GM23338 (cell line): ENCODE data around the gene SFMBT2. TPM values are rescaled to one million over a fixed set of nuclear protein-coding genes. Genes with fewer than 3 reads are reported as not detected.

ENCODE experiments used
- ATAC-seq: fragments of 200-7000 bp; cut with Tn5 transposase; 3 replicates; pipeline ENCODE4 v1.9.1; 2020
- DNase-seq: peaks from one replicate; pipeline ENCODE4 v3.0.0-alpha.2; 2015; ENCODE audit warnings: low spot score
- H2AFZ ChIP-seq: fragments of 200-600 bp; sonication (generic); 2 replicates; pipeline ENCODE4 v1.8.0; 2016; ENCODE audit warnings: antibody characterized with exemption, mild to moderate bottlenecking, moderate library complexity
- H3F3A ChIP-seq: fragments of 200-600 bp; sonication (generic); replicated peaks from 2 replicates; pipeline ENCODE4 v1.8.0; 2017; ENCODE audit warnings: antibody characterized with exemption, mixed run types, low read depth
- H3K27ac ChIP-seq: fragments of 200-600 bp; sonication (generic); 2 replicates; pipeline ENCODE4 v1.6.1; 2016; ENCODE audit warnings: low read depth
- H3K27me3 ChIP-seq: fragments of 200-600 bp; sonication (generic); 2 replicates; pipeline ENCODE4 v1.8.0; 2016; ENCODE audit warnings: mild to moderate bottlenecking, mixed run types, moderate library complexity; ENCODE audit not compliant: insufficient read depth
- H3K36me3 ChIP-seq: fragments of 200-600 bp; sonication (generic); 2 replicates; pipeline ENCODE4 v1.8.0; 2016; ENCODE audit warnings: mild to moderate bottlenecking; ENCODE audit not compliant: insufficient read depth
- H3K4me1 ChIP-seq: fragments of 200-600 bp; sonication (generic); 2 replicates; pipeline ENCODE4 v1.8.0; 2016; ENCODE audit warnings: mild to moderate bottlenecking, moderate library complexity; ENCODE audit not compliant: insufficient read depth
- H3K4me2 ChIP-seq: fragments of 200-600 bp; sonication (generic); 2 replicates; pipeline ENCODE4 v1.7.1; 2017; ENCODE audit warnings: mixed run types
- H3K4me3 ChIP-seq: fragments of 200-600 bp; sonication (generic); 2 replicates; pipeline ENCODE4 v1.6.1; 2016; ENCODE audit warnings: mixed run types
- H3K79me2 ChIP-seq: fragments of 200-600 bp; sonication (generic); replicated peaks from 2 replicates; pipeline ENCODE4 v1.8.0; 2017; ENCODE audit warnings: mild to moderate bottlenecking; ENCODE audit not compliant: insufficient read depth
- H3K9me2 ChIP-seq: fragments of 200-600 bp; sonication (generic); 2 replicates; pipeline ENCODE4 v1.8.0; 2017; ENCODE audit not compliant: insufficient read depth
- H4K20me1 ChIP-seq: fragments of 200-600 bp; sonication (generic); replicated peaks from 2 replicates; pipeline ENCODE4 v1.8.0; 2017; ENCODE audit warnings: mild to moderate bottlenecking; ENCODE audit not compliant: insufficient read depth
- H3K27ac Mint-ChIP-seq: 2 replicates; pipeline ENCODE4 v1.8.0; 2020; ENCODE audit warnings: inconsistent platforms, mild to moderate bottlenecking, moderate library complexity, mixed read lengths
- H3K27me3 Mint-ChIP-seq: 3 replicates; pipeline ENCODE4 v1.8.0; 2022; ENCODE audit warnings: low read depth, mild to moderate bottlenecking, moderate library complexity, mixed read lengths, inconsistent platforms; ENCODE audit not compliant: insufficient read depth, poor library complexity
- H3K36me3 Mint-ChIP-seq: 3 replicates; pipeline ENCODE4 v1.8.0; 2021; ENCODE audit warnings: low read depth, mild to moderate bottlenecking, inconsistent platforms, moderate library complexity, mixed read lengths
- H3K4me1 Mint-ChIP-seq: 3 replicates; pipeline ENCODE4 v1.8.0; 2020; ENCODE audit warnings: mild to moderate bottlenecking, inconsistent platforms, mixed read lengths
- H3K4me3 Mint-ChIP-seq: 3 replicates; pipeline ENCODE4 v1.8.0; 2021; ENCODE audit warnings: moderate library complexity, mild to moderate bottlenecking, inconsistent platforms, mixed read lengths
- H3K9me3 Mint-ChIP-seq: 3 replicates; pipeline ENCODE4 v1.8.0; 2020; ENCODE audit warnings: moderate library complexity, mild to moderate bottlenecking, inconsistent platforms, mixed read lengths
- CREB1 ChIP-seq: fragments of 250-450 bp; sonication (Bioruptor Pico); IDR thresholded peaks from 2 replicates; pipeline ENCODE4 v1.5.0; 2020; ENCODE audit warnings: low read depth, mild to moderate bottlenecking, moderate library complexity
- EZH2 ChIP-seq: fragments of 200-600 bp; sonication (generic); IDR thresholded peaks from one replicate; pipeline ENCODE4 v1.8.0; 2017; ENCODE audit warnings: antibody characterized with exemption, mild to moderate bottlenecking, low read depth; ENCODE audit not compliant: unreplicated experiment
- EZH2phosphoT487 ChIP-seq: fragments of 200-600 bp; sonication (generic); IDR thresholded peaks from one replicate; pipeline ENCODE4 v1.8.1; 2018; ENCODE audit warnings: antibody characterized with exemption; ENCODE audit not compliant: unreplicated experiment
- JUNB ChIP-seq: IDR thresholded peaks from one replicate; pipeline ENCODE4 v1.6.1; 2016; ENCODE audit warnings: antibody characterized with exemption; ENCODE audit not compliant: unreplicated experiment
- NANOG ChIP-seq: IDR thresholded peaks from 2 replicates; pipeline ENCODE4 v1.6.1; 2016; ENCODE audit warnings: antibody characterized with exemption, borderline replicate concordance
- POLR2AphosphoS5 ChIP-seq: IDR thresholded peaks from 2 replicates; pipeline ENCODE4 v1.6.1; 2016; ENCODE audit warnings: antibody characterized with exemption, low read depth
- STAT1 ChIP-seq: IDR thresholded peaks from one replicate; pipeline ENCODE4 v1.6.1; 2016; ENCODE audit warnings: antibody characterized with exemption; ENCODE audit not compliant: unreplicated experiment
- ZNF114 ChIP-seq: fragments of 250-450 bp; sonication (Bioruptor Pico); IDR thresholded peaks from 2 replicates; pipeline ENCODE4 v1.5.0; 2020; ENCODE audit warnings: mild to moderate bottlenecking, moderate library complexity
- ZNF331 ChIP-seq: fragments of 250-450 bp; sonication (Bioruptor Pico); IDR thresholded peaks from 2 replicates; pipeline ENCODE4 v1.5.0; 2020; ENCODE audit warnings: low read depth, mild to moderate bottlenecking, moderate library complexity
- polyA plus RNA-seq: library from polyadenylated mRNA; unstranded; fragments of >200 nt; fragmentation: Nextera tagmentation; extraction: Ambion mirVana; gene quantifications from 2 replicates; pipeline ENCODE4 v1.2.1, GENCODE V29; 2016
- total RNA-seq: library from RNA; depleted of rRNA; stranded (reverse); fragments of >200 nt; shearing (Covaris generic); gene quantifications from 2 replicates; pipeline ENCODE4 v1.2.3, GENCODE V29; 2014
- TF ChIP-seq, protein P1 (sequence below), 2 experiments: fragments of 200-600 bp in 1 of 2; sonication (generic) in 1 of 2; conservative IDR thresholded peaks; 2 replicates each; pipeline versions ENCODE4 v1.5.1 to v1.6.1; 2016 to 2017; ENCODE audit warnings: antibody characterized with exemption in 2 of 2, low read depth in 2 of 2, mild to moderate bottlenecking in 2 of 2, moderate library complexity in 1 of 2
- TF ChIP-seq, protein P2 (sequence below): IDR thresholded peaks from 2 replicates; pipeline ENCODE4 v1.6.1; 2016; ENCODE audit warnings: antibody characterized with exemption
- TF ChIP-seq, protein P3 (sequence below): IDR thresholded peaks from one replicate; pipeline ENCODE4 v1.6.1; 2018; ENCODE audit warnings: antibody characterized with exemption; ENCODE audit not compliant: unreplicated experiment

The SFMBT2 gene
- total and polyA plus RNA-seq, 2 experiments from 2014 or later: 2.7 to 6.7 TPM

DNA sequence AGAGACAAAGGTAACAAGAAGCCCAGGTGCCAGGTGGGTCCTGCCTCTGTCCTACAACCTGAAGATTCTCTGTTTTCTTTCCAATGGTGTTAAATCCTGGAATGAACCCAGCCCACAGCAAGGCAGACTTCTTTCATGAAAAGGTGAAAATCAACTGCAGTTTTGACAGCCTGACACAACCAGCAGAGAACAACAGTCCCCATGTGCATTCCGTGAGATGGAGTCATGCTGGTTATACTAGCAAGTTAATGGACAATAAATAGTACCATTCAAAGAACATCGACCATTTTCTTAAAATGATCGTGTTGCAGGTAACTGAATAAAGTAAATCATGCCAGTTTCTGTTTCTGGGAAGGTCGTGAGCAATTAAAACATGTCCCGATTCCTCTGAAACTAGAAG is 131.5 kb downstream of the SFMBT2 start:
- no peak overlapping the region for H3K27ac Mint-ChIP-seq
- TF ChIP-seq, protein P1, sequence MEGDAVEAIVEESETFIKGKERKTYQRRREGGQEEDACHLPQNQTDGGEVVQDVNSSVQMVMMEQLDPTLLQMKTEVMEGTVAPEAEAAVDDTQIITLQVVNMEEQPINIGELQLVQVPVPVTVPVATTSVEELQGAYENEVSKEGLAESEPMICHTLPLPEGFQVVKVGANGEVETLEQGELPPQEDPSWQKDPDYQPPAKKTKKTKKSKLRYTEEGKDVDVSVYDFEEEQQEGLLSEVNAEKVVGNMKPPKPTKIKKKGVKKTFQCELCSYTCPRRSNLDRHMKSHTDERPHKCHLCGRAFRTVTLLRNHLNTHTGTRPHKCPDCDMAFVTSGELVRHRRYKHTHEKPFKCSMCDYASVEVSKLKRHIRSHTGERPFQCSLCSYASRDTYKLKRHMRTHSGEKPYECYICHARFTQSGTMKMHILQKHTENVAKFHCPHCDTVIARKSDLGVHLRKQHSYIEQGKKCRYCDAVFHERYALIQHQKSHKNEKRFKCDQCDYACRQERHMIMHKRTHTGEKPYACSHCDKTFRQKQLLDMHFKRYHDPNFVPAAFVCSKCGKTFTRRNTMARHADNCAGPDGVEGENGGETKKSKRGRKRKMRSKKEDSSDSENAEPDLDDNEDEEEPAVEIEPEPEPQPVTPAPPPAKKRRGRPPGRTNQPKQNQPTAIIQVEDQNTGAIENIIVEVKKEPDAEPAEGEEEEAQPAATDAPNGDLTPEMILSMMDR (conservative IDR thresholded peaks at IDR 0.05; ENCODE audit: low read depth in 2 of 2): no peak
- TF ChIP-seq NANOG: no peak
- TF ChIP-seq CREB1 (CRISPR knock-in tag): no peak
- no peak for TF ChIP-seq POLR2AphosphoS5
- no peak for TF ChIP-seq ZNF114 (CRISPR knock-in tag)
- TF ChIP-seq ZNF331 (CRISPR knock-in tag): no peak
- TF ChIP-seq EZH2: no peak
- no peak for TF ChIP-seq EZH2phosphoT487
- TF ChIP-seq STAT1: no peak
- peaks cover 6% of the 10 kb centered on the region for H3K27me3 Mint-ChIP-seq
- DNase-seq: no peak
- H3K9me3 Mint-ChIP-seq: no peaks in the 10 kb centered on the region
- H3K4me1 Mint-ChIP-seq: peaks cover 3% of the 10 kb centered on the region; the same call in 2 of the 3 replicates
- no peak overlapping the region for H3K4me2 ChIP-seq
- no peaks in the 10 kb centered on the region for H3K36me3 Mint-ChIP-seq
- H2AFZ ChIP-seq: no peak overlapping the region
- no peaks in the 10 kb centered on the region for H3F3A ChIP-seq
- H3K79me2 ChIP-seq: no peaks in the 10 kb centered on the region
- no peak for ATAC-seq
- no peaks in the 10 kb centered on the region for H3K36me3 ChIP-seq
- H3K4me1 ChIP-seq: no peaks in the 10 kb centered on the region
- H3K9me2 ChIP-seq: no peaks in the 10 kb centered on the region
- 0 out of 2 replicates have a peak, but pooled peaks cover 2% of the 10 kb centered on the region for H4K20me1 ChIP-seq
- H3K4me3 ChIP-seq: no peak overlapping the region
- H3K27me3 ChIP-seq: no peaks in the 10 kb centered on the region
- H3K4me3 Mint-ChIP-seq: no peak overlapping the region
- H3K27ac ChIP-seq: no peak overlapping the region

DNA sequence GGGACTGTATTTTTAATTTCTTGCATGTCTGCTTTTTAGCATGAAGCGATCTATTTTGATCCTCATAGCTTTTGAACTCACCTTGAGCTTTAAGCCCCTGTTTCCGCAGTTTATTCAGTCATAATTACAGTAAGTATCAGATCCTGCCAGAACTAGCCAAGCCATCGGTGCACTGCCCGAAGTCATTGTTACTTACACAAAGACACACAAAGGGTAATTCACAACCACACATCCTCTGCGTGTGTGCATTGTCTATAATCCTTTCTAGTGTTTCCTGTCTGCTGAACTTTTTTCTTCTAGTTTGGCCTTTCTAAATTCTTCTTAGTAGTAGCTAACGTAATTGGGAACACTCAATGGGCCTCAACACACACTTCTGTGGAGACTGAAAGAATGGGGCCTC is 133.0 kb downstream of the SFMBT2 start:
- H3K27me3 Mint-ChIP-seq: peaks cover 7% of the 10 kb centered on the region
- DNase-seq (no peak), ATAC-seq (no peak)
- H3K27ac Mint-ChIP-seq: no peak overlapping the region; the same call in 1 of the 2 replicates
- H3K4me1 Mint-ChIP-seq: peaks cover 3% of the 10 kb centered on the region; the same call in 2 of the 3 replicates
- no peak overlapping the region for H3K4me3 Mint-ChIP-seq
- H2AFZ ChIP-seq: no peak overlapping the region
- no peaks in the 10 kb centered on the region for H3K9me3 Mint-ChIP-seq
- no peaks in the 10 kb centered on the region for H3K79me2 ChIP-seq
- H3K27ac ChIP-seq: no peak overlapping the region
- no peaks in the 10 kb centered on the region for H3K36me3 Mint-ChIP-seq
- no peak overlapping the region for H3K4me2 ChIP-seq
- no peaks in the 10 kb centered on the region for H4K20me1 ChIP-seq
- no peaks in the 10 kb centered on the region for H3K27me3 ChIP-seq
- H3K4me1 ChIP-seq: no peaks in the 10 kb centered on the region
- no peak overlapping the region for H3K4me3 ChIP-seq
- H3K9me2 ChIP-seq: no peaks in the 10 kb centered on the region
- H3F3A ChIP-seq: no peaks in the 10 kb centered on the region
- no peaks in the 10 kb centered on the region for H3K36me3 ChIP-seq
- TF ChIP-seq ZNF114 (CRISPR knock-in tag) (no peak), STAT1 (no peak), CREB1 (CRISPR knock-in tag) (no peak), NANOG (no peak), POLR2AphosphoS5 (no peak), JUNB (no peak), EZH2phosphoT487 (no peak), EZH2 (no peak), ZNF331 (CRISPR knock-in tag) (no peak)
- TF ChIP-seq, protein P2, sequence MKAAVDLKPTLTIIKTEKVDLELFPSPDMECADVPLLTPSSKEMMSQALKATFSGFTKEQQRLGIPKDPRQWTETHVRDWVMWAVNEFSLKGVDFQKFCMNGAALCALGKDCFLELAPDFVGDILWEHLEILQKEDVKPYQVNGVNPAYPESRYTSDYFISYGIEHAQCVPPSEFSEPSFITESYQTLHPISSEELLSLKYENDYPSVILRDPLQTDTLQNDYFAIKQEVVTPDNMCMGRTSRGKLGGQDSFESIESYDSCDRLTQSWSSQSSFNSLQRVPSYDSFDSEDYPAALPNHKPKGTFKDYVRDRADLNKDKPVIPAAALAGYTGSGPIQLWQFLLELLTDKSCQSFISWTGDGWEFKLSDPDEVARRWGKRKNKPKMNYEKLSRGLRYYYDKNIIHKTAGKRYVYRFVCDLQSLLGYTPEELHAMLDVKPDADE: no peak
- TF ChIP-seq, protein P1 (conservative IDR thresholded peaks at IDR 0.05; ENCODE audit: low read depth in 2 of 2): no peak
- TF ChIP-seq, protein P3, sequence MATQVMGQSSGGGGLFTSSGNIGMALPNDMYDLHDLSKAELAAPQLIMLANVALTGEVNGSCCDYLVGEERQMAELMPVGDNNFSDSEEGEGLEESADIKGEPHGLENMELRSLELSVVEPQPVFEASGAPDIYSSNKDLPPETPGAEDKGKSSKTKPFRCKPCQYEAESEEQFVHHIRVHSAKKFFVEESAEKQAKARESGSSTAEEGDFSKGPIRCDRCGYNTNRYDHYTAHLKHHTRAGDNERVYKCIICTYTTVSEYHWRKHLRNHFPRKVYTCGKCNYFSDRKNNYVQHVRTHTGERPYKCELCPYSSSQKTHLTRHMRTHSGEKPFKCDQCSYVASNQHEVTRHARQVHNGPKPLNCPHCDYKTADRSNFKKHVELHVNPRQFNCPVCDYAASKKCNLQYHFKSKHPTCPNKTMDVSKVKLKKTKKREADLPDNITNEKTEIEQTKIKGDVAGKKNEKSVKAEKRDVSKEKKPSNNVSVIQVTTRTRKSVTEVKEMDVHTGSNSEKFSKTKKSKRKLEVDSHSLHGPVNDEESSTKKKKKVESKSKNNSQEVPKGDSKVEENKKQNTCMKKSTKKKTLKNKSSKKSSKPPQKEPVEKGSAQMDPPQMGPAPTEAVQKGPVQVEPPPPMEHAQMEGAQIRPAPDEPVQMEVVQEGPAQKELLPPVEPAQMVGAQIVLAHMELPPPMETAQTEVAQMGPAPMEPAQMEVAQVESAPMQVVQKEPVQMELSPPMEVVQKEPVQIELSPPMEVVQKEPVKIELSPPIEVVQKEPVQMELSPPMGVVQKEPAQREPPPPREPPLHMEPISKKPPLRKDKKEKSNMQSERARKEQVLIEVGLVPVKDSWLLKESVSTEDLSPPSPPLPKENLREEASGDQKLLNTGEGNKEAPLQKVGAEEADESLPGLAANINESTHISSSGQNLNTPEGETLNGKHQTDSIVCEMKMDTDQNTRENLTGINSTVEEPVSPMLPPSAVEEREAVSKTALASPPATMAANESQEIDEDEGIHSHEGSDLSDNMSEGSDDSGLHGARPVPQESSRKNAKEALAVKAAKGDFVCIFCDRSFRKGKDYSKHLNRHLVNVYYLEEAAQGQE: no peak
